Astrocyte (in vitro differentiated cells and primary cell): ENCODE measurements around the gene DUSP14. TPM values are rescaled to one million over a fixed set of nuclear protein-coding genes. Genes with fewer than 3 reads are reported as not detected.
A peak's percentile ranks its signal among the peaks of the same experiment; 100 is the strongest.

ENCODE experiments used
- DNase-seq: peaks from one replicate; pipeline ENCODE4 v3.0.0-alpha.2; 2010; ENCODE audit warnings: low read depth
- FAIRE-seq: peaks from 2 replicates; lab custom pipeline; 2011; peaks lifted over from hg19 to GRCh38; lab: Jason Lieb, UNC
- H2AFZ ChIP-seq: 2 replicates; pipeline ENCODE4 v1.6.0; 2012; ENCODE audit warnings: low read depth, low read length, inconsistent platforms
- H3K27ac ChIP-seq: 2 replicates; pipeline ENCODE4 v1.5.1; 2011; ENCODE audit warnings: low read depth, low read length, inconsistent platforms
- H3K27me3 ChIP-seq: 2 replicates; pipeline ENCODE4 v1.6.0; 2011; ENCODE audit warnings: low read length, inconsistent platforms; ENCODE audit not compliant: insufficient read depth
- H3K36me3 ChIP-seq: 2 replicates; pipeline ENCODE4 v1.5.1; 2011; ENCODE audit warnings: low read length, inconsistent platforms; ENCODE audit not compliant: insufficient read depth
- H3K4me1 ChIP-seq: 2 replicates; pipeline ENCODE4 v1.5.1; 2011; ENCODE audit warnings: low read length, inconsistent platforms; ENCODE audit not compliant: insufficient read depth
- H3K4me2 ChIP-seq: 2 replicates; pipeline ENCODE4 v1.6.0; 2012; ENCODE audit warnings: low read length, inconsistent platforms
- H3K4me3 ChIP-seq: 2 replicates; pipeline ENCODE4 v1.5.1; 2011; ENCODE audit warnings: low read depth, mild to moderate bottlenecking, low read length, inconsistent platforms; ENCODE audit not compliant: insufficient read depth
- H3K79me2 ChIP-seq: 2 replicates; pipeline ENCODE4 v1.6.0; 2012; ENCODE audit warnings: mild to moderate bottlenecking, low read length, inconsistent platforms; ENCODE audit not compliant: insufficient read depth
- H3K9ac ChIP-seq: 2 replicates; pipeline ENCODE4 v1.6.0; 2012; ENCODE audit warnings: mild to moderate bottlenecking, low read length, inconsistent platforms
- H3K9me3 ChIP-seq: 2 replicates; pipeline ENCODE4 v1.5.1; 2012; ENCODE audit warnings: low read depth, mild to moderate bottlenecking, low read length, inconsistent platforms; ENCODE audit not compliant: insufficient read depth
- H4K20me1 ChIP-seq: 2 replicates; pipeline ENCODE4 v1.6.0; 2012; ENCODE audit warnings: low read length, inconsistent platforms; ENCODE audit not compliant: insufficient read depth
- H3K27ac Mint-ChIP-seq: one replicate; pipeline ENCODE4 v1.8.0; 2021; ENCODE audit warnings: mild to moderate bottlenecking, mixed read lengths; ENCODE audit not compliant: unreplicated experiment
- H3K27me3 Mint-ChIP-seq: one replicate; pipeline ENCODE4 v1.8.0; 2021; ENCODE audit warnings: low read depth, mixed read lengths; ENCODE audit not compliant: unreplicated experiment
- H3K36me3 Mint-ChIP-seq: one replicate; pipeline ENCODE4 v1.8.0; 2021; ENCODE audit warnings: low read depth, mixed read lengths; ENCODE audit not compliant: unreplicated experiment
- H3K4me1 Mint-ChIP-seq: one replicate; pipeline ENCODE4 v1.8.0; 2021; ENCODE audit warnings: low read depth, mixed read lengths; ENCODE audit not compliant: unreplicated experiment
- H3K4me3 Mint-ChIP-seq: one replicate; pipeline ENCODE4 v1.8.0; 2021; ENCODE audit warnings: mild to moderate bottlenecking, moderate library complexity, mixed read lengths; ENCODE audit not compliant: unreplicated experiment
- H3K9me3 Mint-ChIP-seq: one replicate; pipeline ENCODE4 v1.8.0; 2021; ENCODE audit warnings: mild to moderate bottlenecking, mixed read lengths; ENCODE audit not compliant: unreplicated experiment
- CTCF ChIP-seq: IDR thresholded peaks from 2 replicates; pipeline ENCODE4 v1.5.1; 2011; ENCODE audit warnings: low read depth, mild to moderate bottlenecking, inconsistent platforms, low read length, moderate library complexity; ENCODE audit not compliant: insufficient read depth
- EZH2 ChIP-seq: IDR thresholded peaks from 2 replicates; pipeline ENCODE4 v1.6.1; 2012; ENCODE audit warnings: mild to moderate bottlenecking, low read length, inconsistent platforms; ENCODE audit not compliant: insufficient read depth
- total RNA-seq: library from RNA; stranded (reverse); gene quantifications from 2 replicates; pipeline ENCODE4 v1.2.1, GENCODE V29; 2021

The DUSP14 gene
- total RNA-seq, 1 donor from 2014 or later, result 69.1 TPM

DNA sequence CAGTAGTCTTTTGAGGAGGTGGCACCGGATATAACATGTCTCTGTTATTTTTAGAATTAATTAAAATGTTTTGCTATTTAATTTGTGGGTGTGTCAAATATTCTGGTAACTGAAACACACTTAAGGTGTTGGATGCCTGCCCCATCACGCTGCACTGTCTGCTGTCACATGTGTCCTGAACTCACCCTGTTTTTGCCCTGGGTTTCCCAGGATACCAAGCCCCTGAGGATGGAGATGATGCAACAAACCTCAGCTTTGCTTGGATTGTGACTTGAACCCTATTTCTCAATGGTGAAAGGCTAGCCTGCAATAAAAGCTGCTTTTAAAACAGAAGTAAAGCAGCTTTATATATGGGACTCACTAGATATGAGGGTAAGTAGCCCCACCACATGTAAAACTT is 11.5 kb upstream of the DUSP14 start:
- DNase-seq (no peak), FAIRE-seq (no peak)
- Mint-ChIP-seq H3K27me3 (no peaks in the 10 kb centered on the region), H3K36me3 (peaks cover 16% of the 10 kb centered on the region), H3K27ac (peak overlapping the region; percentile 18), H3K4me3 (no peak overlapping the region), H3K9me3 (no peaks in the 10 kb centered on the region), H3K4me1 (peaks cover 25% of the 10 kb centered on the region)
- H3K4me2 ChIP-seq, result no peak overlapping the region
- no peak overlapping the region for H2AFZ ChIP-seq
- no peak overlapping the region for H3K9ac ChIP-seq
- H3K27me3 ChIP-seq, result no peaks in the 10 kb centered on the region
- H3K36me3 ChIP-seq, result peaks cover 30% of the 10 kb centered on the region
- H3K9me3 ChIP-seq, result no peaks in the 10 kb centered on the region
- no peak overlapping the region for H3K4me3 ChIP-seq
- no peaks in the 10 kb centered on the region for H3K79me2 ChIP-seq
- H4K20me1 ChIP-seq, result no peaks in the 10 kb centered on the region
- TF ChIP-seq CTCF (no peak), EZH2 (no peak)
- peaks cover 15% of the 10 kb centered on the region for H3K4me1 ChIP-seq
- H3K27ac ChIP-seq, result no peak overlapping the region

GRCh38 chr17:37479025-37479424 is 10.7 kb upstream of the DUSP14 start:
- no peaks in the 10 kb centered on the region for H3K9me3 ChIP-seq
- H3K27me3 ChIP-seq, result no peaks in the 10 kb centered on the region
- Mint-ChIP-seq H3K27ac (no peak overlapping the region), H3K4me3 (no peak overlapping the region), H3K4me1 (peaks cover 33% of the 10 kb centered on the region), H3K27me3 (no peaks in the 10 kb centered on the region), H3K36me3 (peaks cover 11% of the 10 kb centered on the region), H3K9me3 (no peaks in the 10 kb centered on the region)
- no peak overlapping the region for H3K4me2 ChIP-seq
- no peaks in the 10 kb centered on the region for H4K20me1 ChIP-seq
- no peak for TF ChIP-seq EZH2
- no peak for TF ChIP-seq CTCF
- FAIRE-seq (no peak), DNase-seq (no peak)
- no peak overlapping the region for H3K9ac ChIP-seq
- H3K79me2 ChIP-seq, result no peaks in the 10 kb centered on the region
- H3K36me3 ChIP-seq, result peaks cover 24% of the 10 kb centered on the region
- H2AFZ ChIP-seq, result no peak overlapping the region
- no peak overlapping the region for H3K27ac ChIP-seq
- no peak overlapping the region for H3K4me3 ChIP-seq
- H3K4me1 ChIP-seq, result peaks cover 21% of the 10 kb centered on the region

- H4K20me1 ChIP-seq, result no peaks in the 10 kb centered on the region
- no peak overlapping the region for H3K4me2 ChIP-seq
- H3K9me3 ChIP-seq, result no peaks in the 10 kb centered on the region
- H3K9ac ChIP-seq, result no peak overlapping the region
- H3K4me1 Mint-ChIP-seq, result peaks cover 33% of the 10 kb centered on the region
- peaks cover 21% of the 10 kb centered on the region for H3K4me1 ChIP-seq
- no peaks in the 10 kb centered on the region for H3K27me3 Mint-ChIP-seq
- H3K36me3 ChIP-seq, result peaks cover 18% of the 10 kb centered on the region
- H2AFZ ChIP-seq, result no peak overlapping the region
- H3K9me3 Mint-ChIP-seq, result no peaks in the 10 kb centered on the region
- H3K4me3 Mint-ChIP-seq, result no peak overlapping the region
- H3K4me3 ChIP-seq, result no peak overlapping the region
- DNase-seq, result no peak
- no peak overlapping the region for H3K27ac ChIP-seq
- FAIRE-seq, result no peak
- H3K79me2 ChIP-seq, result no peaks in the 10 kb centered on the region
- peaks cover 11% of the 10 kb centered on the region for H3K36me3 Mint-ChIP-seq
- no peak overlapping the region for H3K27ac Mint-ChIP-seq
- TF ChIP-seq CTCF, result no peak
- no peak for TF ChIP-seq EZH2
- H3K27me3 ChIP-seq, result no peaks in the 10 kb centered on the region
These were observed 9.3 kb upstream of the DUSP14 start for GRCh38 chr17:37480427-37480826.
